ENCODE data around the gene ROR2.

ROR2 gene

GRCh38 chr9:91948597-91949391, 1.2 kb downstream of the ROR2 start:
- no peak for DNase-seq (ENCODE audit: low read depth, low spot score)

- no peak for DNase-seq (ENCODE audit: low read depth, low spot score)
Measured at GRCh38 chr9:91948101-91948596, 1.9 kb downstream of the ROR2 start.

- no peak for DNase-seq (ENCODE audit: low read depth, low spot score)
Measured at GRCh38 chr9:91946653-91947488, 3.2 kb downstream of the ROR2 start.

- DNase-seq (ENCODE audit: low read depth, low spot score), result no peak
Measured at GRCh38 chr9:91946196-91946595, 3.8 kb downstream of the ROR2 start.

- no peak for DNase-seq (ENCODE audit: low read depth, low spot score)
Measured at GRCh38 chr9:91945277-91946085, 4.5 kb downstream of the ROR2 start.

GRCh38 chr9:91944711-91945110, 5.3 kb downstream of the ROR2 start:
- no peak for DNase-seq (ENCODE audit: low read depth, low spot score)

GRCh38 chr9:91943478-91944470, 6.3 kb downstream of the ROR2 start:
- DNase-seq (ENCODE audit: low read depth, low spot score), result no peak

- no peak for DNase-seq (ENCODE audit: low read depth, low spot score)
Measured at GRCh38 chr9:91942201-91942600, 7.8 kb downstream of the ROR2 start.

- no peak for DNase-seq (ENCODE audit: low read depth, low spot score)
Measured at GRCh38 chr9:91939978-91940377, 10.1 kb downstream of the ROR2 start.

GRCh38 chr9:91937727-91938126, 12.3 kb downstream of the ROR2 start:
- no peak for DNase-seq (ENCODE audit: low read depth, low spot score)

- no peak for DNase-seq (ENCODE audit: low read depth, low spot score)
Measured at GRCh38 chr9:91937056-91937455, 13.0 kb downstream of the ROR2 start.

GRCh38 chr9:91935805-91936514, 14.1 kb downstream of the ROR2 start:
- DNase-seq (ENCODE audit: low read depth, low spot score), result no peak

GRCh38 chr9:91935066-91935749, 14.8 kb downstream of the ROR2 start:
- no peak for DNase-seq (ENCODE audit: low read depth, low spot score)

GRCh38 chr9:91934654-91935053, 15.4 kb downstream of the ROR2 start:
- DNase-seq (ENCODE audit: low read depth, low spot score), result no peak

GRCh38 chr9:91933556-91934352, 16.3 kb downstream of the ROR2 start:
- no peak for DNase-seq (ENCODE audit: low read depth, low spot score)

- DNase-seq (ENCODE audit: low read depth, low spot score), result no peak
Measured at GRCh38 chr9:91930475-91930874, 19.6 kb downstream of the ROR2 start.

- no peak for DNase-seq (ENCODE audit: low read depth, low spot score)
Measured at GRCh38 chr9:91929331-91929730, 20.7 kb downstream of the ROR2 start.

GRCh38 chr9:91927922-91928510, 22.0 kb downstream of the ROR2 start:
- DNase-seq (ENCODE audit: low read depth, low spot score), result no peak

Data from activated naive CD8-positive, alpha-beta T cell treated with anti-CD3 and anti-CD28 coated beads, Interleukin-2, amount 50 U/mL, for 16 hours (primary cell).